H9 (cell line): Measurements from ENCODE around the gene GRIK1. TPM values are rescaled to one million over a fixed set of nuclear protein-coding genes. Genes with fewer than 3 reads are reported as not detected.

Experiments used
- DNase-seq: peaks from one replicate; pipeline ENCODE4 v3.0.0-alpha.2; 2017
- H2AFZ ChIP-seq: one replicate; pipeline ENCODE4 v1.6.1; 2013; ENCODE audit warnings: mild to moderate bottlenecking, low read length, control low read depth, moderate library complexity
- H2AK5ac ChIP-seq: 2 replicates; pipeline ENCODE4 v1.6.1; 2013; ENCODE audit warnings: low read length, control low read depth, mixed read lengths; ENCODE audit not compliant: insufficient read length
- H2BK120ac ChIP-seq: one replicate; pipeline ENCODE4 v1.6.1; 2013; ENCODE audit warnings: low read depth, mild to moderate bottlenecking, low read length, control low read depth, inconsistent platforms; ENCODE audit not compliant: poor library complexity, severe bottlenecking
- H2BK12ac ChIP-seq: 2 replicates; pipeline ENCODE4 v1.6.1; 2013; ENCODE audit warnings: low read length, control low read depth, mixed read lengths, low read depth; ENCODE audit not compliant: insufficient read length
- H2BK15ac ChIP-seq: 2 replicates; pipeline ENCODE4 v1.6.1; 2013; ENCODE audit warnings: low read depth, low read length, control low read depth
- H2BK20ac ChIP-seq: one replicate; pipeline ENCODE4 v1.6.1; 2013; ENCODE audit warnings: low read depth, mild to moderate bottlenecking, low read length, control low read depth, inconsistent platforms; ENCODE audit not compliant: poor library complexity, severe bottlenecking
- H2BK5ac ChIP-seq: 2 replicates; pipeline ENCODE4 v1.6.1; 2013; ENCODE audit warnings: low read length, control low read depth, mixed read lengths; ENCODE audit not compliant: insufficient read length
- H3K14ac ChIP-seq: 2 replicates; pipeline ENCODE4 v1.6.1; 2013; ENCODE audit warnings: low read length, control low read depth; ENCODE audit not compliant: insufficient read depth
- H3K18ac ChIP-seq: 2 replicates; pipeline ENCODE4 v1.6.1; 2013; ENCODE audit warnings: low read depth, mild to moderate bottlenecking, mixed read lengths, low read length, control low read depth; ENCODE audit not compliant: insufficient read length
- H3K23ac ChIP-seq: 2 replicates; pipeline ENCODE4 v1.6.1; 2013; ENCODE audit warnings: low read length, control low read depth, mixed read lengths, low read depth; ENCODE audit not compliant: insufficient read length
- H3K23me2 ChIP-seq: 2 replicates; pipeline ENCODE4 v1.6.1; 2013; ENCODE audit warnings: low read depth, mild to moderate bottlenecking, mixed read lengths, low read length, control low read depth; ENCODE audit not compliant: insufficient read length, poor library complexity, severe bottlenecking
- H3K27ac ChIP-seq: 2 replicates; pipeline ENCODE4 v1.5.1; 2013; ENCODE audit warnings: low read length, control low read depth, mixed read lengths, low read depth; ENCODE audit not compliant: insufficient read length
- H3K27me3 ChIP-seq: 2 replicates; pipeline ENCODE4 v1.6.1; 2013; ENCODE audit warnings: low read length, control low read depth, inconsistent platforms; ENCODE audit not compliant: insufficient read depth
- H3K4ac ChIP-seq: 2 replicates; pipeline ENCODE4 v1.6.1; 2013; ENCODE audit warnings: low read depth, mild to moderate bottlenecking, control low read depth, inconsistent platforms, low read length, moderate library complexity
- H3K4me1 ChIP-seq: 2 replicates; pipeline ENCODE4 v1.6.1; 2013; ENCODE audit warnings: low read length, control low read depth, inconsistent platforms; ENCODE audit not compliant: insufficient read depth
- H3K4me2 ChIP-seq: 2 replicates; pipeline ENCODE4 v1.6.1; 2013; ENCODE audit warnings: low read length, control low read depth, mixed read lengths; ENCODE audit not compliant: insufficient read length, insufficient read depth
- H3K56ac ChIP-seq: 2 replicates; pipeline ENCODE4 v1.6.1; 2013; ENCODE audit warnings: low read depth, mild to moderate bottlenecking, mixed read lengths, low read length, control low read depth; ENCODE audit not compliant: insufficient read length
- H3K79me1 ChIP-seq: 2 replicates; pipeline ENCODE4 v1.6.1; 2013; ENCODE audit warnings: low read depth, mild to moderate bottlenecking, moderate library complexity, low read length, control low read depth, inconsistent platforms; ENCODE audit not compliant: insufficient read depth, poor library complexity, severe bottlenecking
- H3K79me2 ChIP-seq: 2 replicates; pipeline ENCODE4 v1.6.1; 2013; ENCODE audit warnings: low read length, control low read depth, inconsistent platforms; ENCODE audit not compliant: insufficient read depth
- H3K9ac ChIP-seq: 2 replicates; pipeline ENCODE4 v1.6.1; 2013; ENCODE audit warnings: low read length, control low read depth, mixed read lengths; ENCODE audit not compliant: insufficient read length; ENCODE audit errors: extremely low read depth
- H3K9me3 ChIP-seq: one replicate; pipeline ENCODE4 v1.6.1; 2013; ENCODE audit warnings: low read depth, low read length, inconsistent platforms; ENCODE audit not compliant: control insufficient read depth
- H3T11ph ChIP-seq: one replicate; pipeline ENCODE4 v1.6.1; 2013; ENCODE audit warnings: mild to moderate bottlenecking, low read length, control low read depth, inconsistent platforms
- H4K20me1 ChIP-seq: one replicate; pipeline ENCODE4 v1.6.1; 2013; ENCODE audit not compliant: control insufficient read depth, insufficient read length, insufficient read depth
- H4K5ac ChIP-seq: 2 replicates; pipeline ENCODE4 v1.6.1; 2013; ENCODE audit warnings: low read depth, mild to moderate bottlenecking, mixed read lengths, low read length, control low read depth; ENCODE audit not compliant: insufficient read length
- H4K8ac ChIP-seq: replicated peaks from 2 replicates; pipeline ENCODE4 v1.6.1; 2013; ENCODE audit warnings: low read length, control low read depth, mixed read lengths, low read depth; ENCODE audit not compliant: insufficient read length
- H4K91ac ChIP-seq: 2 replicates; pipeline ENCODE4 v1.6.1; 2013; ENCODE audit warnings: low read depth, mild to moderate bottlenecking, moderate library complexity, mixed read lengths, low read length, control low read depth; ENCODE audit not compliant: insufficient read length
- H3K27ac Mint-ChIP-seq, 3 experiments: 2 replicates in 2 of 3; 3 replicates in 1 of 3; pipeline ENCODE4 v1.8.0; 2020 to 2021; ENCODE audit warnings: mixed read lengths in 3 of 3, mild to moderate bottlenecking in 1 of 3, moderate library complexity in 1 of 3
- H3K27me3 Mint-ChIP-seq: 2 replicates; pipeline ENCODE4 v1.8.0; 2021; ENCODE audit warnings: low read depth, mild to moderate bottlenecking, moderate library complexity, mixed read lengths
- H3K36me3 Mint-ChIP-seq, 3 experiments: 2 replicates in 2 of 3; 3 replicates in 1 of 3; pipeline ENCODE4 v1.8.0; 2020 to 2021; ENCODE audit warnings: low read depth in 3 of 3, mixed read lengths in 3 of 3; ENCODE audit not compliant: insufficient read depth in 1 of 3
- H3K4me1 Mint-ChIP-seq, 2 experiments: 2 replicates each; pipeline ENCODE4 v1.8.0; 2020; ENCODE audit warnings: mixed read lengths in 2 of 2
- H3K4me3 Mint-ChIP-seq, 2 experiments: 2 replicates in 1 of 2; 3 replicates in 1 of 2; pipeline ENCODE4 v1.8.0; 2020 to 2021; ENCODE audit warnings: mild to moderate bottlenecking in 2 of 2, mixed read lengths in 2 of 2, moderate library complexity in 1 of 2
- H3K9me3 Mint-ChIP-seq, 2 experiments: 2 replicates in 1 of 2; 3 replicates in 1 of 2; pipeline ENCODE4 v1.8.0; 2020; ENCODE audit warnings: mild to moderate bottlenecking in 2 of 2, mixed read lengths in 2 of 2, moderate library complexity in 1 of 2
- WGBS: extraction: QIAGEN DNeasy Blood & Tissue Kit; methylation state at CpG from one replicate; pipeline ENCODE4 v1.1.7; 2013; ENCODE audit warnings: missing lambda C conversion rate, low lambda C conversion rate, mixed read lengths; ENCODE audit not compliant: insufficient read length; ENCODE audit errors: extremely low coverage; 5-methylcytosine and 5-hydroxymethylcytosine counted together
- total RNA-seq: library from RNA; stranded (reverse); gene quantifications from 2 replicates; pipeline ENCODE4 v1.2.1, GENCODE V29; 2021
- TF ChIP-seq, protein P1 (sequence below): fragments of 200-600 bp; sonication (generic); conservative IDR thresholded peaks from 3 replicates; pipeline ENCODE4 v1.8.0; 2021; ENCODE audit warnings: antibody characterized with exemption, mild to moderate bottlenecking

Gene GRIK1
- total RNA-seq, 1 experiment from 2014 or later: not detected

DNA sequence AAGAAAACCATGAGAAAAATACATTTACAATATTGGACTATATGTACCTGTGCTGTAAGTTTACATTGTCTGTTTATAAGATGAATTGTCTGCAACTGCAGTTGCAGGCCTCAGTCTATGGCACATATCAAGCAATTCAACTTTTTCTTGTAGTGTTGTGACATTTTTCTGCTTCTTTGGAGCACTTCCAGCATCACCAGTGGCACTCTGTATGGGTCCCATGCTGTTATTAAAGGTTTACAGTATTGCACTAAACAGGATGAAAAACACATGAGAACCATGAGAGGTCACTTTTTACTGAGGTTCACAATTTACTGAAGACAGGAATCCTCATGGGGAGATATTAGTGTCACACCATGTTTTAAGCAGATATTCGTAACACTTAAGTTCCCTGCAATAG is 118.6 kb downstream of the GRIK1 start:
- H4K91ac ChIP-seq: no peak overlapping the region
- H3K56ac ChIP-seq: no peak overlapping the region
- no peak overlapping the region for H4K5ac ChIP-seq
- H3K23me2 ChIP-seq: no peaks in the 10 kb centered on the region
- H4K8ac ChIP-seq: no peak overlapping the region
- no peak overlapping the region for H3K4me2 ChIP-seq
- no peak for DNase-seq
- no peak overlapping the region for H3K9ac ChIP-seq
- H2BK20ac ChIP-seq: no peak overlapping the region
- no CpG with 5 or more reads among the region's 1 CpG for WGBS
- H3K4ac ChIP-seq: no peak overlapping the region
- no peak overlapping the region for H3K14ac ChIP-seq
- no peaks in the 10 kb centered on the region for H3K9me3 Mint-ChIP-seq
- no peak overlapping the region for H2AFZ ChIP-seq
- no peak overlapping the region for H2BK12ac ChIP-seq
- H3K79me2 ChIP-seq: no peaks in the 10 kb centered on the region
- H3K4me1 ChIP-seq: no peaks in the 10 kb centered on the region; the same call in 1 of the 2 replicates
- H2AK5ac ChIP-seq: no peak overlapping the region
- no peaks in the 10 kb centered on the region for H3K27me3 Mint-ChIP-seq
- H3K9me3 ChIP-seq: no peaks in the 10 kb centered on the region
- H3K4me1 Mint-ChIP-seq: peaks cover 4 to 12% of the 10 kb centered on the region in 2 experiments
- no peak overlapping the region for H3T11ph ChIP-seq
- TF ChIP-seq, protein P1, sequence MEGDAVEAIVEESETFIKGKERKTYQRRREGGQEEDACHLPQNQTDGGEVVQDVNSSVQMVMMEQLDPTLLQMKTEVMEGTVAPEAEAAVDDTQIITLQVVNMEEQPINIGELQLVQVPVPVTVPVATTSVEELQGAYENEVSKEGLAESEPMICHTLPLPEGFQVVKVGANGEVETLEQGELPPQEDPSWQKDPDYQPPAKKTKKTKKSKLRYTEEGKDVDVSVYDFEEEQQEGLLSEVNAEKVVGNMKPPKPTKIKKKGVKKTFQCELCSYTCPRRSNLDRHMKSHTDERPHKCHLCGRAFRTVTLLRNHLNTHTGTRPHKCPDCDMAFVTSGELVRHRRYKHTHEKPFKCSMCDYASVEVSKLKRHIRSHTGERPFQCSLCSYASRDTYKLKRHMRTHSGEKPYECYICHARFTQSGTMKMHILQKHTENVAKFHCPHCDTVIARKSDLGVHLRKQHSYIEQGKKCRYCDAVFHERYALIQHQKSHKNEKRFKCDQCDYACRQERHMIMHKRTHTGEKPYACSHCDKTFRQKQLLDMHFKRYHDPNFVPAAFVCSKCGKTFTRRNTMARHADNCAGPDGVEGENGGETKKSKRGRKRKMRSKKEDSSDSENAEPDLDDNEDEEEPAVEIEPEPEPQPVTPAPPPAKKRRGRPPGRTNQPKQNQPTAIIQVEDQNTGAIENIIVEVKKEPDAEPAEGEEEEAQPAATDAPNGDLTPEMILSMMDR: no peak
- no peak overlapping the region for H3K27ac ChIP-seq
- H3K36me3 Mint-ChIP-seq: no peaks in the 10 kb centered on the region
- no peak overlapping the region for H2BK120ac ChIP-seq
- no peak overlapping the region for H3K27ac Mint-ChIP-seq
- no peaks in the 10 kb centered on the region for H3K27me3 ChIP-seq
- H2BK15ac ChIP-seq: no peak overlapping the region
- H3K4me3 Mint-ChIP-seq: no peak overlapping the region
- no peaks in the 10 kb centered on the region for H3K79me1 ChIP-seq
- H2BK5ac ChIP-seq: no peak overlapping the region
- no peak overlapping the region for H3K18ac ChIP-seq
- no peaks in the 10 kb centered on the region for H4K20me1 ChIP-seq
- H3K23ac ChIP-seq: no peak overlapping the region
